Kidney (tissue), 14 donors: Measurements from ENCODE around the gene STOML3. TPM values are rescaled to one million over a fixed set of nuclear protein-coding genes. Genes with fewer than 3 reads are reported as not detected.

ENCODE experiments used
- DNase-seq, 5 donors: peaks; one replicate each; pipeline ENCODE4 v3.0.0-alpha.2; 2013 to 2020
- FAIRE-seq: peaks from 2 replicates; lab custom pipeline; 2012; peaks lifted over from hg19 to GRCh38; lab: Jason Lieb, UNC
- H3K27ac ChIP-seq, 2 donors: one replicate each; pipeline ENCODE4 v1.7.0; 2013; ENCODE audit warnings: low read depth in 2 of 2, low read length in 2 of 2, inconsistent platforms in 1 of 2
- H3K27me3 ChIP-seq: one replicate; pipeline ENCODE4 v1.7.1; 2013; ENCODE audit warnings: low read length, inconsistent platforms; ENCODE audit not compliant: control insufficient read depth, insufficient read depth
- H3K36me3 ChIP-seq, 3 donors: one replicate each; pipeline versions ENCODE4 v1.7.0 to v1.7.1; 2013; ENCODE audit warnings: low read length in 3 of 3, control low read depth in 1 of 3, inconsistent platforms in 1 of 3; ENCODE audit not compliant: insufficient read depth in 3 of 3, control insufficient read depth in 2 of 3
- H3K4me1 ChIP-seq, 3 donors: one replicate each; pipeline versions ENCODE4 v1.7.0 to v1.7.1; 2013; ENCODE audit warnings: low read length in 3 of 3, inconsistent platforms in 1 of 3, low read depth in 1 of 3; ENCODE audit not compliant: control insufficient read depth in 2 of 3, insufficient read depth in 2 of 3
- H3K4me3 ChIP-seq, 3 donors: one replicate each; pipeline versions ENCODE4 v1.7.0 to v1.8.1; 2013; ENCODE audit warnings: low read length in 3 of 3, control low read depth in 1 of 3, inconsistent platforms in 1 of 3
- H3K9ac ChIP-seq, 3 donors: one replicate each; pipeline versions ENCODE4 v1.7.0 to v1.7.1; 2013; ENCODE audit warnings: low read length in 3 of 3, control low read depth in 1 of 3, inconsistent platforms in 1 of 3
- H3K9me3 ChIP-seq, 3 donors: one replicate each; pipeline versions ENCODE4 v1.7.0 to v1.7.1; 2013; ENCODE audit warnings: low read length in 3 of 3, control low read depth in 1 of 3, inconsistent platforms in 1 of 3; ENCODE audit not compliant: control insufficient read depth in 2 of 3, insufficient read depth in 1 of 3
- intact Hi-C: fragments of 100-400 bp; cut with DNase I; formaldehyde crosslinking; loops from one replicate; pipeline ENCODE4 v1.11.1; 2022
- polyA plus RNA-seq: library from polyadenylated mRNA; stranded (reverse); fragments of 350-450 nt; fragmentation: Illumina TruSeq; extraction: RNeasy Lipid Tissue Mini Kit (QIAGEN cat#74804); gene quantifications from one replicate; pipeline ENCODE4 v1.2.3, GENCODE V29; 2014; ENCODE audit warnings: low read depth, low replicate concordance; ENCODE audit not compliant: insufficient read depth
- total RNA-seq: library from RNA; stranded (reverse); fragmentation: NEBNext Ultra II Directional; extraction: Animal tissue kit (Norgen Biotek cat#: 25700); gene quantifications from one replicate; pipeline ENCODE4 v1.2.1, GENCODE V29; 2021
- TF ChIP-seq, protein P1 (sequence below): IDR thresholded peaks from 3 replicates; pipeline ENCODE4 v1.5.1; 2012; ENCODE audit warnings: mild to moderate bottlenecking, moderate library complexity, borderline replicate concordance; ENCODE audit not compliant: insufficient read depth; ENCODE audit errors: extremely low read depth
- donor health status: control.
- donor health status: control.
- donor health status: control.
- donor health status: control.
- donor health status: control.
- donor health status: DM: yes; HTN: yes; CAD: no.
- donor health status: Normal renal cell carcinoma (clear cell type).

The STOML3 gene
- total and polyA plus RNA-seq, 2 donors from 2014 or later: not detected

DNA sequence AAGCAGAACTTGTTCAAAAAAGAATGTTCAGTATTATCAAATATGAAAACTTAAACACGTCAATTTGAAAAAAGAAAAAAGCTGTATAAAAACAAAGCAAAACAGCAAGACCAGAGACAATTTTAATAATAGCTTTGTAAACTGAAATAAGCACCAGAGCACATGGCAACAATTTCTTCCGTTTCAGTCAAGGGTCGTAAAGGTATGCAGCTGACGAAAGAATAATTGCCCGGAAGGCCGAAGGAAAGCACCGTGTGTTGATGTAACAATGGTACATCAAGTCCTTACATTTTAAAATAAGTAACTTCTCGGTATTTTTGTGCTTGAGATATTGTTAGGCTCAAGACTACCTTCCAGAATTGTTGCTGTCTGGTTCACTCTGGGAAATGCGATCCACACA lies 45.6 kb upstream of the STOML3 start:
- H3K36me3 ChIP-seq: no peaks in the 10 kb centered on the region
- H3K27ac ChIP-seq: no peak overlapping the region
- intact Hi-C loops: no loop called here
- H3K4me1 ChIP-seq: peaks cover 2 to 22% (median 9%) of the 10 kb centered on the region in 3 donors
- no peaks in the 10 kb centered on the region for H3K27me3 ChIP-seq
- DNase-seq (peak in 2 of 5 donors; percentile 61 to 65), FAIRE-seq (no peak)
- no peaks in the 10 kb centered on the region for H3K9me3 ChIP-seq
- H3K4me3 ChIP-seq: peak overlapping the region; percentile 76 to 97 (median 96)
- TF ChIP-seq, protein P1, sequence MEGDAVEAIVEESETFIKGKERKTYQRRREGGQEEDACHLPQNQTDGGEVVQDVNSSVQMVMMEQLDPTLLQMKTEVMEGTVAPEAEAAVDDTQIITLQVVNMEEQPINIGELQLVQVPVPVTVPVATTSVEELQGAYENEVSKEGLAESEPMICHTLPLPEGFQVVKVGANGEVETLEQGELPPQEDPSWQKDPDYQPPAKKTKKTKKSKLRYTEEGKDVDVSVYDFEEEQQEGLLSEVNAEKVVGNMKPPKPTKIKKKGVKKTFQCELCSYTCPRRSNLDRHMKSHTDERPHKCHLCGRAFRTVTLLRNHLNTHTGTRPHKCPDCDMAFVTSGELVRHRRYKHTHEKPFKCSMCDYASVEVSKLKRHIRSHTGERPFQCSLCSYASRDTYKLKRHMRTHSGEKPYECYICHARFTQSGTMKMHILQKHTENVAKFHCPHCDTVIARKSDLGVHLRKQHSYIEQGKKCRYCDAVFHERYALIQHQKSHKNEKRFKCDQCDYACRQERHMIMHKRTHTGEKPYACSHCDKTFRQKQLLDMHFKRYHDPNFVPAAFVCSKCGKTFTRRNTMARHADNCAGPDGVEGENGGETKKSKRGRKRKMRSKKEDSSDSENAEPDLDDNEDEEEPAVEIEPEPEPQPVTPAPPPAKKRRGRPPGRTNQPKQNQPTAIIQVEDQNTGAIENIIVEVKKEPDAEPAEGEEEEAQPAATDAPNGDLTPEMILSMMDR: no peak
- peak overlapping the region; percentile 9 to 74 (median 70) for H3K9ac ChIP-seq

DNA sequence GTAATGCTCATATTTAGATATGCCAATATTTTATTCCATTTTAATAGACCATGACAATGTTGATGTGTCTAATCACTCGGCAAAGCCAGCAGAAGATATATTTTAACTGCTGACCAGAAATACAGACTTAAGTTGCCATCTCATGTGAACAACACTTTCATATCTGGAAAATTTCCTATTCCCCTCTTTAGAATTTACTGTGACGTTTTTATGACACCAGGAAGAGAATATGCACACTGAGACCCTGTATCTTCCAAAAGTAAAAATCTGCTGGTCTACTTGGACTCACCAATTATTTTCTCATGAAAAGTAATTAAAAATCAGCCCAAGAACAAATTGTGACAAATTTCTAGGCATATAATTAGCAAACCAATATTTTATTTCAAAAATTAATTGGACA lies 45.2 kb upstream of the STOML3 start:
- Histone ChIP-seq H3K36me3 (no peaks in the 10 kb centered on the region), H3K4me3 (peak overlapping the region; percentile 31 to 96 (median 76)), H3K27ac (no peak overlapping the region), H3K4me1 (peaks cover 2 to 22% (median 9%) of the 10 kb centered on the region in 3 donors), H3K9me3 (no peaks in the 10 kb centered on the region), H3K9ac (peak overlapping the region in 2 of 3 donors; percentile 10 to 70), H3K27me3 (no peaks in the 10 kb centered on the region)
- TF ChIP-seq, protein P1: no peak
- FAIRE-seq (no peak), DNase-seq (no peak)
- intact Hi-C loops: no loop called here

DNA sequence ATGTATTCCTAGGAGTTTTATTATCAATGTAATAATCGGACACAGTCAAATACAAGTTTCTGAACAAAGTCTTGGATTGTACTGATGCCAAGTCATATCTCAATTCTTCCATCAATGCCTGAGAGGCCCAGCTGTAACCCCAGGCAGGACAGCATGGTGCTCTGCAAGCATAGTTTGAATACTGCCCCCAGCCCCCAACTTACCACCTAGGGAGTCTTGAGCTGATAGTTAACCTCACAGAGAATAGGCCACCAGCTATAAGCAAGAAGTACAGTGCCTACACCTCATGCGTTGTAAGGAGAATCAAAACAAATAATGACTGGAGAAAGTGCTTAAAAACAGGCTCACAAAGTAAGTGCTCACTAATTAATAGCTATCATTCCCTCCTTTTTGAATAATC lies 44.6 kb upstream of the STOML3 start:
- no peak for FAIRE-seq
- no peak for DNase-seq
- Histone ChIP-seq H3K4me1 (peaks cover 2 to 17% (median 9%) of the 10 kb centered on the region in 3 donors), H3K9me3 (no peaks in the 10 kb centered on the region), H3K27ac (no peak overlapping the region), H3K4me3 (peak overlapping the region; percentile 31 to 96 (median 76)), H3K27me3 (no peaks in the 10 kb centered on the region), H3K9ac (peak overlapping the region in 1 of 3 donors; percentile 10), H3K36me3 (no peaks in the 10 kb centered on the region)
- intact Hi-C loops: no loop called here
- TF ChIP-seq, protein P1: no peak

DNA sequence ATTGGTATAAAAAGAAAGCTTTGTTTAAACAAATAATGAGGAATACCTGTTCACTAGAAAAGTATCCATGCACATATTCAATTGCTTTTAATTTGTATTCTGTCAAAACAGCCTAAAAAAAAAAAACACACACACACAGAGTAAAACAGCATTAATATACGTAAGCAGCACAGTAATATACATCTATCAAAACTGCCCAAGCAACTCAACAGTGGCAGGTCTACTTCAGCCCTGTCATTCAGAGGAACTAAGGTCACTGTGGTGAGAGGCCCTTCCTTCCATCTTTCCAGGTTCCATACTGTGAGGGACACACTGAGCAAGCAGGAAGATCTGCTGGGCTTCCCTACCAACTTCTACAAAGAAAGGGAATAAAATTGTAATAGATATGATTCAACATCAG lies 43.5 kb upstream of the STOML3 start:
- intact Hi-C loops: no loop called here
- Histone ChIP-seq H3K36me3 (no peaks in the 10 kb centered on the region), H3K9ac (no peak overlapping the region), H3K4me3 (no peak overlapping the region), H3K4me1 (peaks cover 2 to 10% (median 9%) of the 10 kb centered on the region in 3 donors), H3K27ac (no peak overlapping the region), H3K27me3 (no peaks in the 10 kb centered on the region), H3K9me3 (no peaks in the 10 kb centered on the region)
- FAIRE-seq (no peak), DNase-seq (no peak)
- TF ChIP-seq, protein P1: no peak
